Neuron (in vitro differentiated cells): ENCODE data around the gene HNRNPH3.

Experiments used
- H2AFZ ChIP-seq: one replicate; pipeline ENCODE4 v1.6.1; 2013; ENCODE audit warnings: low read depth, mild to moderate bottlenecking, inconsistent platforms, low read length, moderate library complexity
- H3K27me3 ChIP-seq: one replicate; pipeline ENCODE4 v1.6.1; 2013; ENCODE audit warnings: low read length; ENCODE audit not compliant: insufficient read depth
- H3K36me3 ChIP-seq: one replicate; pipeline ENCODE4 v1.6.1; 2013; ENCODE audit warnings: low read length; ENCODE audit not compliant: insufficient read depth
- H3K4me1 ChIP-seq: one replicate; pipeline ENCODE4 v1.6.1; 2013; ENCODE audit warnings: low read length; ENCODE audit not compliant: insufficient read depth
- H3K4me3 ChIP-seq: 2 replicates; pipeline ENCODE4 v1.5.1; 2013; ENCODE audit warnings: mild to moderate bottlenecking, low read length, moderate library complexity
- H3K9me3 ChIP-seq: one replicate; pipeline ENCODE4 v1.6.1; 2013; ENCODE audit warnings: low read length

Gene HNRNPH3

GRCh38 chr10:68331455-68332258 lies at the start of gene HNRNPH3:
HNRNPH3 (plus strand) TSS chr10:68332064; CDS start chr10:68337222, 5,158 bp downstream.
- Histone ChIP-seq H3K27me3 (no peaks in the 10 kb centered on the region), H3K4me3 (peak within 1 kb of the TSS; percentile 89), H2AFZ (peak within 1 kb of the TSS; percentile 21), H3K4me1 (peaks cover 40% of the 10 kb centered on the region), H3K36me3 (peaks cover 8% of the 10 kb centered on the region), H3K9me3 (no peaks in the 10 kb centered on the region)

DNA sequence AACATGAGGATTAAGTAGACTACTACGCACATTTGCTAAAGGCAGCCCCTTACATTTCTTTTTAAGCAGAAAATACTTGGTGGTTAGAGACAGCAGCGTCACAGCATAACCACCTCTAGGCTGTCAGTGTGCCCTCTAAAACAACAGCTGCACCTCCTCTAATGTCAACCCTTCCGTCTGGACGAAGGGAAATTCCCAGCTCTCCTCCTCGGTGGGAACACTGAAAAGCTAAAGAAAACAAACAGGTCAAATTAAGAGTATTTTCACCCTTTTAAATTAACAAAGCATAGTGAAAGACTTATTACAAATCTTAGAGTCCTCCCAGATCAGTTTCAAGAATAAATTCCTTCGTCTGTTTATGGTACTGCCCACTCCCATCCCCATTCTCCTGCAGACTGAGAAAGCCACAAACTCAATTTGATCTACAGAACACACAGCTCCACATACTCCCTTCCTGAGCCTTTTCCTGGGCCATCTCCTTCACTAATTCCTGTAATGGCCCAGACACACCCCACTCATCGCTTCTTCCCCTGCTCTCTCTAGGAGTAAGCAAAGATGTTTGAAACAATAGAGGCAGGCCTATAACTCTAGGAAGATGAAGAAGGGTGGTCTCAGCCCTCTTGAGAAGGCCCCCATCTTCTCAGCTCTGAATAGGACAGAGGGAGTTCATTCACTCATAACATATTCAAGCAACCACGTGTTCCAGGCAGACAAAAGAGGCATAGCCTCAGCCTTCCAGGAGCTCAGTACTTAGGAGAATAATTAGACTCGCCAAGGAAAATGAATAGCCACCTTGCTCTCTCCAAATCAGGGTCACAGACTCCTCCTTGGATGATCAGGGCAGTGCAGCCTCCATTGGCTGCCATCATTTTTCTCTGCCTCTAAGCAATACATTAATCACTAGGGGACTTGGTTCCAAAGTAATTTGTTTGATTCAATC lies 47.5 kb upstream of the HNRNPH3 start:
- Histone ChIP-seq H3K9me3 (no peaks in the 10 kb centered on the region), H3K36me3 (no peaks in the 10 kb centered on the region), H3K4me1 (peaks cover 15% of the 10 kb centered on the region), H3K27me3 (no peaks in the 10 kb centered on the region), H3K4me3 (no peak overlapping the region), H2AFZ (peak overlapping the region; percentile 29)

- H2AFZ ChIP-seq = no peak overlapping the region
- H3K4me1 ChIP-seq = peaks cover 15% of the 10 kb centered on the region
- no peaks in the 10 kb centered on the region for H3K9me3 ChIP-seq
- no peaks in the 10 kb centered on the region for H3K36me3 ChIP-seq
- no peaks in the 10 kb centered on the region for H3K27me3 ChIP-seq
- H3K4me3 ChIP-seq = no peak overlapping the region
Observed at GRCh38 chr10:68288717-68289116, 43.1 kb upstream of the HNRNPH3 start.

DNA sequence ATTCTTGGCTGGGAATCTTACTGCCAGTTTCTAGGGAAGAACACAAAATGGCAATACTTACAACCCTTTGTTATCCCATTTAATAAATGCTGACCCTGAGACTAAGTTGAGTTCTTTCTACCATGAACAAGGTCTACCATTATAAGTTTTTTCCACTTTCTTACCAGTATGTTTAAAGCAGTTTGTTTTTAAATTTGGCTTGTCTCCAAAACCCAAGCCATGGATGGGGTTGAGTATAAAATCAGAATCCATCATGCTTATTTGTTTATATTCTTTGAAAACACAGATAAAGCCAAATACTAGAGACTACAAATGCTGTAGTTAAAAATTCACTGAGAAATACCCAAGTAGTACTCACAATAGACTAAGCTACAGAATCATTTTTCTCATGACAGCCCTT lies 41.1 kb upstream of the HNRNPH3 start:
- Histone ChIP-seq H3K27me3 (no peaks in the 10 kb centered on the region), H3K36me3 (no peaks in the 10 kb centered on the region), H2AFZ (no peak overlapping the region), H3K4me1 (no peaks in the 10 kb centered on the region), H3K4me3 (no peak overlapping the region), H3K9me3 (peaks cover 3% of the 10 kb centered on the region)

- Histone ChIP-seq H2AFZ (no peak overlapping the region), H3K9me3 (peaks cover 3% of the 10 kb centered on the region), H3K4me1 (no peaks in the 10 kb centered on the region), H3K4me3 (no peak overlapping the region), H3K36me3 (no peaks in the 10 kb centered on the region), H3K27me3 (no peaks in the 10 kb centered on the region)
Observed at GRCh38 chr10:68296843-68297663, 34.8 kb upstream of the HNRNPH3 start.

- Histone ChIP-seq H3K9me3 (no peaks in the 10 kb centered on the region), H3K27me3 (no peaks in the 10 kb centered on the region), H3K4me1 (no peaks in the 10 kb centered on the region), H3K4me3 (no peak overlapping the region), H2AFZ (no peak overlapping the region), H3K36me3 (no peaks in the 10 kb centered on the region)
Observed at GRCh38 chr10:68301301-68301700, 30.6 kb upstream of the HNRNPH3 start.

DNA sequence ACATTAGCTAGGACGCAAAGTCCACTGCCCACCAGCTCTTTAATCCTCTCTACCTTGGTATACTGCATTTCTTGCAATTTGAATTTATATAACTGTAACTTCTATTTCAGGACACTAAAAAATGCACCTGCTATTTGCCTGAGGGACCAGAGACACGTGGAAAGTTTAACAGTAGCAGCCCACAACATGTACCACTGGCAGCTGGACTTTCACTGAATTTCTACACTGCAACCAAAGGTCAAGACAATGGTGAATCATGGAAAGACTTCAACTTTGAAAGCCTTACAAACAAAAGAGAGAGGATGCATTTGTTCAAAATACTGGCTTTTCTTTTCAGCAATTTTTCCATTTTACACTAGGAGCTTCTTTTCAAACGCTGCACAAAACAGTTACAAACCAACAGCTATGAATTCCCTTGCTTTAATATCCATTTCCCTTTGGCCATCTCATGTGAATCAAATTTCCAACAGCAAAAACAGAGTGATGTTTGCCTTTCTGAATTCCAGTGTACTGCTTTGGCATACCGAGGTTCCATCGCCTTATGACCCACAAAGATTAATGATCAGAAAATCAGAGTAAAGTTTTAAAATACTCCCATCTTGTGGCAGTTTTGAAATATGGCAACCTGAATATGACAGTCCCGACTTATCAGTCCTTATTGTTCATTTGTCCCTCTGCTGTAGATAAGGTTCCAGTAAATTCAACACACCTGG lies 29.9 kb upstream of the HNRNPH3 start:
- no peaks in the 10 kb centered on the region for H3K9me3 ChIP-seq
- H3K4me1 ChIP-seq = no peaks in the 10 kb centered on the region
- H3K36me3 ChIP-seq = no peaks in the 10 kb centered on the region
- H3K27me3 ChIP-seq = no peaks in the 10 kb centered on the region
- no peak overlapping the region for H3K4me3 ChIP-seq
- no peak overlapping the region for H2AFZ ChIP-seq

DNA sequence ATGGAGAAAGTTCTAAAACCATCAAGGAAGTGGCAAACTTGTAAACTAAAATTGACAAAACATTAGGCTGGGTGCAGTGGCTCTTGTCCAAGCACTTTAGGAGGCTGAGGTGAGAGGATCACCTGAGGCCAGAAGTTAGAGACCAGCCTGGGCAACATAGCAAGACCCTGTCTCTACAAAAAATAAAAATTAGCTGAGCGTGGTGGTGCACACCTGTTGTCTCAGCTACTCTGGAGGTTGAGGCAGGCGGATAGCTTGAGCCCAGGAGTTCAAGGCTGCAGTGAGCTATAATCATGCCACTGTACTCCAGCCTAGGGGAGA lies 29.4 kb upstream of the HNRNPH3 start:
- Histone ChIP-seq H3K4me3 (no peak overlapping the region), H2AFZ (no peak overlapping the region), H3K27me3 (no peaks in the 10 kb centered on the region), H3K9me3 (no peaks in the 10 kb centered on the region), H3K36me3 (no peaks in the 10 kb centered on the region), H3K4me1 (no peaks in the 10 kb centered on the region)

DNA sequence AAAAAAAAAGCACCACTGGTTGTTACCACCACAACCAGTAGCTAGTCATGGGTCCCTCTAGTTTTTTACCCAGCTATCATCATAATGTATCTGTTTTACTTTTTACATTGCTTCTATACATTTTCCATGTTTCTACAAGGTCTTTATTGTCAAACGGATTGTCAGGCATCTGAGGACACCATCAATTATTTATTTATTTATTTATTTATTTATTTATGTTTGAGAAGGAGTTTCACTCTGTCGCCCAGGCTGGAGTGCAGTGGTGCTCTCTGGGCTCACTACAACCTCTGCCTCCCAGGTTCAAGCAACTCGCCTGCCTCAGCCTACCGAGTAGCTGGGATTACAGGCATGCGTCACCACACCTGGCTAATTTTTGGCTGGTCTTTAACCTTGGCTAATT lies 29.0 kb upstream of the HNRNPH3 start:
- H2AFZ ChIP-seq = no peak overlapping the region
- no peak overlapping the region for H3K4me3 ChIP-seq
- H3K27me3 ChIP-seq = no peaks in the 10 kb centered on the region
- H3K9me3 ChIP-seq = no peaks in the 10 kb centered on the region
- no peaks in the 10 kb centered on the region for H3K4me1 ChIP-seq
- no peaks in the 10 kb centered on the region for H3K36me3 ChIP-seq

DNA sequence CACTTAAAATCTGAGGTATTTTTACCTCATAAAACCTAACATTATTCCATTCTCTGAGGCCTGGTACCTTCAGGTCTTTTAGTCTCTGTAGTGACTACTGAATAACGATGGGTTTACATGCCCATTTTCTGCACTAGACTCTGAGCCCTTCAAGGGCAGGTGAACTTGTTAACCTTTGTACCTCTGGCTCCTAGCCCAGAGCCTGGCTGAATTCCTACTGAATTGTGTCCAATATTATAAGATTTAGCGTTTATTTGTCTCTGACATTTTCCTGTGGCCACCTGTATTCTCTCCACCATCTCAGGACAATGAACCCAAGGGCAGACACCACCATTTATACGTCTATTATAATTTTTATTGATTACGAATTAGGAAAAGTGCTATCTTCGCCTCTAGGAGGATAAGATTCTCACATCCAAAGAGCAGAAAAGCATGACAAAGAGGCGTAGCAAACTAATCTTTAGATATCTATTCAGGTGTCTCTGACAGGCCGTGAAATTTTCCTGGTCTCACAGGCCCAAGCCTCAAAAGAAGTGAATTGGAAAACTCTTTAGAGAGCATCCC lies 27.9 kb upstream of the HNRNPH3 start:
- Histone ChIP-seq H3K9me3 (no peaks in the 10 kb centered on the region), H3K4me1 (no peaks in the 10 kb centered on the region), H3K36me3 (no peaks in the 10 kb centered on the region), H2AFZ (no peak overlapping the region), H3K4me3 (no peak overlapping the region), H3K27me3 (no peaks in the 10 kb centered on the region)

- Histone ChIP-seq H2AFZ (no peak overlapping the region), H3K4me3 (no peak overlapping the region), H3K9me3 (no peaks in the 10 kb centered on the region)
Observed at GRCh38 chr10:68305854-68306253, 26.0 kb upstream of the HNRNPH3 start.

GRCh38 chr10:68310531-68310930 lies 21.3 kb upstream of the HNRNPH3 start:
- Histone ChIP-seq H3K4me1 (no peaks in the 10 kb centered on the region), H3K4me3 (no peak overlapping the region), H3K36me3 (no peaks in the 10 kb centered on the region), H2AFZ (no peak overlapping the region), H3K27me3 (no peaks in the 10 kb centered on the region), H3K9me3 (no peaks in the 10 kb centered on the region)

More at GRCh38 chr10:68305854-68306253, 26.0 kb upstream of the HNRNPH3 start:
- no peaks in the 10 kb centered on the region for H3K27me3 ChIP-seq
- no peaks in the 10 kb centered on the region for H3K4me1 ChIP-seq
- no peaks in the 10 kb centered on the region for H3K36me3 ChIP-seq
